Mesodermal cell (in vitro differentiated cells): ENCODE data around the gene TRPM5.

ENCODE experiments used
- H3K27ac ChIP-seq: 2 replicates; pipeline ENCODE4 v1.7.0; 2013; ENCODE audit warnings: mild to moderate bottlenecking, low read depth, low read length, moderate library complexity; ENCODE audit not compliant: severe bottlenecking
- H3K36me3 ChIP-seq: 2 replicates; pipeline ENCODE4 v1.7.1; 2013; ENCODE audit warnings: mild to moderate bottlenecking, low read length, moderate library complexity; ENCODE audit not compliant: control insufficient read depth, insufficient read depth
- H3K4me1 ChIP-seq: one replicate; pipeline ENCODE4 v1.7.1; 2013; ENCODE audit warnings: mild to moderate bottlenecking, low read length; ENCODE audit not compliant: insufficient read depth, control insufficient read depth, poor library complexity, severe bottlenecking
- H3K4me3 ChIP-seq: 2 replicates; pipeline ENCODE4 v1.7.0; 2013; ENCODE audit warnings: low read length, control low read depth, mild to moderate bottlenecking; ENCODE audit not compliant: insufficient read depth, poor library complexity, severe bottlenecking; ENCODE audit errors: extremely low read depth
- H3K9me3 ChIP-seq: 2 replicates; pipeline ENCODE4 v1.7.1; 2013; ENCODE audit warnings: mild to moderate bottlenecking, low read length, moderate library complexity; ENCODE audit not compliant: control insufficient read depth
- WGBS, 2 experiments: methylation state at CpG; one replicate each; pipeline ENCODE4 v1.1.5; 2013; ENCODE audit warnings: missing lambda C conversion rate in 2 of 2; ENCODE audit not compliant: insufficient coverage in 2 of 2; 5-methylcytosine and 5-hydroxymethylcytosine counted together

TRPM5 gene

DNA sequence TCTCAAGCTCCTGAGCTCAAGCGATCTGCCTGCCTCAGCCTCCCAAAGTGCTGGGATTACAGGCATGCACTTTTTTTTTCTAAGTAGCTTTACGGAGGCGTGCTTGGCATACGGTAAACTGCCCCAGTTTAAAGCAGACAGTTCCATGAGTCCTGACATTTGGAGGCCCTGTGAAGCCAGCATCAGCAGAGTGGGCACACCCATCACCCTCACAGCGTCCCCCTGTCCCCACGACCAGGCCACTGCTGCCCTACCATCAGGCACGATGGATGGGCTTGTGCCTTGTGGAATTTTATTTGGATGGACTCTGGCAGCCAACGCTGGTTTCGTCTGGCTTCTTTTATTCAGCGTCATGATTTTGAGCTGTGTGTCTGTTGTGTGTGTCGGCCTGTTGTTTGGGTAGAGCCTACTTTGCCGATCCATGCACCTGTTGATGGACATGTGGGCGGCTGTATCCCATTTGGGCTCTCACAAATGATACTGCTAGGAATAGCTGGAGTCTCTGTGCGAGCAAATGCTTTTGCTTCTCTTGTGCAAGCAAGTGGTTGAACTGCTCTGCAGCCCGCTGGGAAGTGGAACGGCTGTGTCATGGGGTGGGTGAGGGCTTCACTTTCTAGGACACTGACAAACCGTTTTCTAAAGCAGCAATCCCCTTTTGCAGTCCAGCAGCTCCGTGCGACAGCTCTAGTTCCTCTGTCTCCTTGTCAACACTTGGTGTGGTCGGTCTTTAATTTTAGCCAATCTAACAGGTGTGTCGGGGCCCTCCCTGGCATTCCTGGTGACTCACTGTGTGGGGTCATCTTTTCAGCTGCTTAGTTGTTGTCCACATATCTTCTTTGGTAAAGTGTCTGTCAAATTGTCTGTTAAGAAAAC lies 24.3 kb upstream of the TRPM5 start:
- WGBS, 2 experiments, result 88 to 91% methylated on average over 17 to 18 of the region's 21 CpGs
- Histone ChIP-seq H3K9me3 (no peaks in the 10 kb centered on the region), H3K27ac (no peak overlapping the region), H3K4me1 (no peaks in the 10 kb centered on the region), H3K36me3 (no peaks in the 10 kb centered on the region), H3K4me3 (no peak overlapping the region)

GRCh38 chr11:2467695-2468055 lies 23.4 kb upstream of the TRPM5 start:
- H3K4me3 ChIP-seq, result no peak overlapping the region
- H3K36me3 ChIP-seq, result no peaks in the 10 kb centered on the region
- 73 to 95% methylated on average over 6 to 7 of the region's 7 CpGs for WGBS, 2 experiments
- no peaks in the 10 kb centered on the region for H3K4me1 ChIP-seq
- H3K27ac ChIP-seq, result no peak overlapping the region
- H3K9me3 ChIP-seq, result no peaks in the 10 kb centered on the region

GRCh38 chr11:2466869-2467694 lies 22.8 kb upstream of the TRPM5 start:
- WGBS, 2 experiments, result 81 to 91% methylated on average over 9 to 12 of the region's 16 CpGs
- Histone ChIP-seq H3K4me3 (no peak overlapping the region), H3K36me3 (no peaks in the 10 kb centered on the region), H3K9me3 (no peaks in the 10 kb centered on the region), H3K4me1 (no peaks in the 10 kb centered on the region), H3K27ac (no peak overlapping the region)

DNA sequence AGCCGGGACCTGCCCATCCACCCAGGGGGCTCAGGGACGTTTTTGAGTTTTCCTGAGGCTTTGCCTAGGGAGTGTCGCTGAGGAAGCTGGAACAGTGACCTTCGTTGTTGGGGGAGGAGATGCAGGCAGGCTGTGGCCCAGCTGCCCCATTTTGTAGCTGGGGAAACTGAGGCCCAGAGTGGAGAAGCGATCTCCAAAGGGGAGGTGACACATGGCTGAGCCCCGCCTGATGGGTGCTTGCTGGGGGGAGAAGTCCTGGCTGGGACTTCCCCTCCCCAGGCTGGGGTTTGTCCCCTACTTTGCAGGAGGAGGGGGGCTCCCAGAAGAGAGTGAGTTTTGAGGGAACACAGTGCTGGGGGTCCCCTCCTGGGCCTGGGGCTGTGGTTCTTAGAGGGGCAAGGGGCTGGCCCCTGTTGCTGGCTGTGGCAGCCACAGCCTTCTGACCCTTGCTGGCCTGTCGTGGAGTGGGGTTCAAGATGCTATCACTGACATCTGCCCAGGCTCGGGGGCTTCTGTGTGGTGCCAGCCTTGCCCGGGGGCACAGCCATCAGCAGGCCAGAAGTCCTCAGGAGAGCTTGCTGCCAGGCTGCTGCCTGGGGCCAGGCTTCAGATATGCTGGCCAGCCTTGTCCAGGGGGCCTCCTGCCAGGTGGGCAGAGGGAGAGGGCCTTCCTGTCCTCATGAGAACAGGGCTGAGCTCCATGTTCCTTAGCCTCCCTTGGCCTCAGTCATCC lies 21.9 kb upstream of the TRPM5 start:
- WGBS, 2 experiments, result 78 to 93% methylated on average over 6 to 9 of the region's 9 CpGs
- Histone ChIP-seq H3K36me3 (no peaks in the 10 kb centered on the region), H3K4me3 (no peak overlapping the region), H3K27ac (no peak overlapping the region), H3K4me1 (no peaks in the 10 kb centered on the region), H3K9me3 (no peaks in the 10 kb centered on the region)

- H3K4me1 ChIP-seq, result no peaks in the 10 kb centered on the region
- H3K9me3 ChIP-seq, result no peaks in the 10 kb centered on the region
- H3K36me3 ChIP-seq, result no peaks in the 10 kb centered on the region
- no peak overlapping the region for H3K4me3 ChIP-seq
- 84 to 85% methylated on average over 15 to 17 of the region's 20 CpGs for WGBS, 2 experiments
- no peak overlapping the region for H3K27ac ChIP-seq
Measured at GRCh38 chr11:2465202-2466068, 21.1 kb upstream of the TRPM5 start.

DNA sequence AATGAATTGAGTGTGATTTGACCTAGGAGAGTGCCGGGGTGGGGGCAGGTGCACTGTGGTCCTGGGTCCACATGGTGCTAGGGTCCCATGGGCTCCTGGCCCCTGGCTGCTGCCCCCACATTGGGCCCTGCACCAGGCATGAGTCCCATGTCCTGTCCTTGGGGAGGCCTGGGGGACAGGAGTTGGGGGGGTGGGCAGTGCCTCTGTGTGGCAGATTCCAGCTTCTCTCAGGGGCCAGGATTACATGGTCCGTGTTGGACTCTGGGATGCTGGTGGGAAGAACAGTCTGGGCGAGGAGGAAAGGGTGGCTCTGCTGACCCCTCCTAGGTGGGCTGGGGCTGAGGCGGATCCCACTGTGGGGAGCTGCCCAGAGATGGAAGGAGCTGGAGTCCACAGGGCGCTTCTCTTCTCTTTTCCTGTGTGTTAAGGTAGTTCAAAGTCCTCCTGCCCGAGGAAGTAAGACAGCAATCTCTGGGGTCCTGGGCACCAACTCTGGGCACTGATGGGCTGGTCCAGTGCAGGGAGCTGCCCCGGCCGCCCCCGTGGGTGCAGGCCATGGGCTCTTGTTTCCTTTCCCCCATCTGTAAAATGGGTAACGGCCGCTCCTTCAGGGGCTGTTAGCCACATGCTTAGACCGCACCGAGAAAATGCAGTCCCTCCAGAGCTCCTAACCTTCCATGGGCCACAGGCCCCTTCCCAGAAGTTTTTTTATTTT lies 20.3 kb upstream of the TRPM5 start:
- WGBS, 2 experiments, result 83 to 86% methylated on average over 11 to 12 of the region's 13 CpGs
- no peak overlapping the region for H3K27ac ChIP-seq

DNA sequence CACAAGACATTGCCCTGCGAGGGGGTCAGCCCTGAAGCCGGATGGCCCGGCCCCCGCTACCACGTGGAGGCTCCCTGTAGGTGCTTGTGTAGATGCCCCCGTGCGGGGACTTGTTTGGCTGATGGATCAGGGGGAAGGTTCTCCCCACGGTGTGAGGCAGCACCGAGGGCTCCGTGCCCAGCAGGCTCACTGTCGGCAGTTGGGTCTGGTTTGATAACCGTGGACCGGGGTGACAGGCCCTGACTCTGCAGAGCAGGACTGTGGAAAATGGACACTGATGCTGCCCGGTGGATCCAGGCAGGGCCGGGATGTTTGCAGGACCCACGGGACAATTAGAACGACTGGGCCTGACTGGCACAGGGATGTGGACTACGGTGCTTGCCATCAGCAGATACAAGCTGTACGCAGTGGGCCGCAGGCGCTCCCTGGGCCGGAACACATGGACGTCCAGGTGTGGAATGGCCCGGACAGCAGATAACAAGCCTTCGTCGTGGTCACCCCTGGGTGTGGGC lies 19.5 kb upstream of the TRPM5 start:
- no peaks in the 10 kb centered on the region for H3K9me3 ChIP-seq
- WGBS, 2 experiments, result 92 to 97% methylated on average over 14 to 22 of the region's 26 CpGs
- H3K36me3 ChIP-seq, result no peaks in the 10 kb centered on the region
- no peaks in the 10 kb centered on the region for H3K4me1 ChIP-seq
- H3K4me3 ChIP-seq, result no peak overlapping the region
- no peak overlapping the region for H3K27ac ChIP-seq

More for the DNA sequence above, 20.3 kb upstream of the TRPM5 start:
- H3K4me1 ChIP-seq, result no peaks in the 10 kb centered on the region
- H3K4me3 ChIP-seq, result no peak overlapping the region
- no peaks in the 10 kb centered on the region for H3K9me3 ChIP-seq
- no peaks in the 10 kb centered on the region for H3K36me3 ChIP-seq

- 86 to 96% methylated on average over 13 to 14 of the region's 24 CpGs for WGBS, 2 experiments
- H3K9me3 ChIP-seq, result no peaks in the 10 kb centered on the region
Measured at GRCh38 chr11:2462986-2463765, 18.9 kb upstream of the TRPM5 start.

GRCh38 chr11:2462543-2462985 lies 18.2 kb upstream of the TRPM5 start:
- Histone ChIP-seq H3K4me3 (no peak overlapping the region), H3K36me3 (no peaks in the 10 kb centered on the region), H3K4me1 (no peaks in the 10 kb centered on the region), H3K27ac (no peak overlapping the region), H3K9me3 (no peaks in the 10 kb centered on the region)
- WGBS, 2 experiments, result 88 to 91% methylated on average over 5 to 6 of the region's 8 CpGs

More at GRCh38 chr11:2462986-2463765, 18.9 kb upstream of the TRPM5 start:
- Histone ChIP-seq H3K36me3 (no peaks in the 10 kb centered on the region), H3K27ac (no peak overlapping the region), H3K4me3 (no peak overlapping the region), H3K4me1 (no peaks in the 10 kb centered on the region)
